HEK293T (cell line): ENCODE data around the gene MINDY4.

Experiments used
- ELF4 ChIP-seq: fragments of 450-650 bp; IDR thresholded peaks from 2 replicates; pipeline ENCODE4 v1.6.1; 2017; ENCODE audit warnings: antibody characterized with exemption
- FOXK2 ChIP-seq: fragments of 450-650 bp; IDR thresholded peaks from 2 replicates; pipeline ENCODE4 v1.6.1; 2016; ENCODE audit warnings: mild to moderate bottlenecking
- FOXM1 ChIP-seq: fragments of 450-650 bp; IDR thresholded peaks from 2 replicates; pipeline ENCODE4 v1.6.1; 2017; ENCODE audit warnings: mild to moderate bottlenecking, borderline replicate concordance
- HDGF ChIP-seq: fragments of 450-650 bp; IDR thresholded peaks from 2 replicates; pipeline ENCODE4 v1.6.1; 2017; ENCODE audit warnings: antibody characterized with exemption, borderline replicate concordance
- LEF1 ChIP-seq: fragments of 450-650 bp; IDR thresholded peaks from 2 replicates; pipeline ENCODE4 v1.6.1; 2017; ENCODE audit warnings: mild to moderate bottlenecking, borderline replicate concordance
- NFRKB ChIP-seq: fragments of 450-650 bp; IDR thresholded peaks from 2 replicates; pipeline ENCODE4 v1.6.1; 2016; ENCODE audit warnings: mild to moderate bottlenecking, moderate library complexity
- SP1 ChIP-seq: fragments of 450-650 bp; IDR thresholded peaks from 2 replicates; pipeline ENCODE4 v1.6.1; 2017
- TARDBP ChIP-seq: fragments of 450-650 bp; IDR thresholded peaks from 2 replicates; pipeline ENCODE4 v1.6.1; 2016

GRCh38 chr7:30799206-30799975 lies 28.2 kb downstream of the MINDY4 start:
- TF ChIP-seq SP1 = no peak
- no peak for TF ChIP-seq NFRKB
- TF ChIP-seq LEF1 = no peak
- no peak for TF ChIP-seq ELF4
- TF ChIP-seq FOXK2 = no peak
- no peak for TF ChIP-seq HDGF
- no peak for TF ChIP-seq TARDBP
- TF ChIP-seq FOXM1 = no peak
